Kidney epithelial cell (primary cell): ENCODE data around the gene GFI1. TPM values are rescaled to one million over a fixed set of nuclear protein-coding genes. Genes with fewer than 3 reads are reported as not detected.

ENCODE experiments used
- DNase-seq: peaks from one replicate; pipeline ENCODE4 v3.0.0-alpha.2; 2010; ENCODE audit warnings: low read depth
- H3K27me3 ChIP-seq: 2 replicates; pipeline ENCODE4 v1.6.0; 2011; ENCODE audit warnings: low read length; ENCODE audit not compliant: control insufficient read depth, insufficient read depth
- H3K36me3 ChIP-seq: 2 replicates; pipeline ENCODE4 v1.5.1; 2011; ENCODE audit warnings: low read length; ENCODE audit not compliant: control insufficient read depth, insufficient read depth
- H3K4me3 ChIP-seq: 2 replicates; pipeline ENCODE4 v1.5.1; 2011; ENCODE audit warnings: low read depth, mild to moderate bottlenecking, control low read depth, low read length
- CTCF ChIP-seq: IDR thresholded peaks from 2 replicates; pipeline ENCODE4 v1.5.1; 2011; ENCODE audit warnings: mild to moderate bottlenecking, moderate library complexity, low read length, control low read depth, inconsistent platforms; ENCODE audit not compliant: insufficient read depth, poor library complexity, severe bottlenecking
- total RNA-seq: library from RNA; depleted of rRNA; stranded (reverse); fragments of >200 nt; gene quantifications from 2 replicates; pipeline ENCODE4 v1.2.3, GENCODE V29; 2015

Gene GFI1
- total RNA-seq, 1 donor from 2014 or later, result 1.3 TPM

- TF ChIP-seq CTCF, result no peak
- Histone ChIP-seq H3K36me3 (no peaks in the 10 kb centered on the region), H3K4me3 (no peak overlapping the region), H3K27me3 (no peaks in the 10 kb centered on the region)
- DNase-seq, result no peak
Measured at GRCh38 chr1:92430030-92430429, 56.7 kb downstream of the GFI1 start.

GRCh38 chr1:92425617-92426016 lies 61.1 kb downstream of the GFI1 start:
- H3K4me3 ChIP-seq, result no peak overlapping the region
- DNase-seq, result no peak
- H3K36me3 ChIP-seq, result no peaks in the 10 kb centered on the region
- no peaks in the 10 kb centered on the region for H3K27me3 ChIP-seq
- TF ChIP-seq CTCF, result no peak

Other genes starting within 250 kb of the GFI1 start
- gene GLMN, start 187.9 kb downstream of the GFI1 start, total RNA-seq, result 4.3 and 5.8 TPM in 2 replicates
- 5.3 and 18.7 TPM in 2 replicates for gene RPAP2, start 187.9 kb downstream of the GFI1 start, total RNA-seq